ENCODE data around the gene TUBGCP6.

TUBGCP6 gene

DNA sequence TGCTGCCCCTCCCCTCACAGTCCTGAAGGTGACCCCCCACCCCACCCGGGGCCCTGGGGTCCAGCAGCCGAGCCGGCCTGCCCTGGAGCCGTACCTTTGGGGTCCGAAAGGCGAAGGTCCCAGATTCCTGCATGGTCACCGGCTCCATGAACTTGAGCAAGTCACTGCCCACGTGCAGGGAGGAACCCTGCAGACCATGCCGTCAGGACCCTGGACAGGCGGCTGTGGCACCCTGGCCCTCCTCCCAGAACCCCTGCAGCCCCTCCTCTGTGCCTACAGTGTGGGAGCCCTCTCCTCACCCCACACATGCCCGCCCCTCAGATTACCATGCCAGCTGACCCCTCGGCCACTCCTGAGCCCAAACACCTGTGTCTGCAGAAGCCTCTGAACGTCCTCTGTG is 39.7 kb upstream of the TUBGCP6 start:
- Mint-ChIP-seq H3K27ac (no peak overlapping the region), H3K36me3 (no peaks in the 10 kb centered on the region), H3K4me3 (no peak overlapping the region), H3K9me3 (no peaks in the 10 kb centered on the region), H3K4me1 (no peaks in the 10 kb centered on the region), H3K27me3 (peaks cover 2% of the 10 kb centered on the region)
- ATAC-seq (ENCODE audit: low read depth) (no peak), DNase-seq (ENCODE audit: low spot score in 2 of 2) (no peak)

DNA sequence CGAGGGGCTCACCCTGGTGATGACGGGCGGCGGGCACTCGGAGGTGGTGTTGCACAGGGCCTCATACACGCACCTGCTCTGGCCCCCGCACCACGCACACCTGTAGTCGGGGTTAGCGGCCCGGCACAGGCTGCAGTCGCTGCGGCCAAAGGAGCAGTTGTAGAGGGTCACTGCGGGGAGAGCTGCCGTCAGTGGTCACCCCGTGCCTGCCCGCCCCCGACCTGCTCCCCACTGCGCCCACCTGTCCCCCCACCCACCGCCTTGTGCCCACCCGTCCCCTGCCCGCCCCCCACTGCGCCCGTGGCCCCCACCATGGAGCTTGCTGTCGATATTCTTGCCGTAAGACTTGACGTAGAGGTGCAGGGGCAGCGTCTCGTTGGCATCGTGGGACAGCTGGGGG is 39.0 kb upstream of the TUBGCP6 start:
- no peaks in the 10 kb centered on the region for H3K4me1 Mint-ChIP-seq
- H3K27ac Mint-ChIP-seq, result no peak overlapping the region
- peaks cover 2% of the 10 kb centered on the region for H3K27me3 Mint-ChIP-seq
- H3K36me3 Mint-ChIP-seq, result no peaks in the 10 kb centered on the region
- no peak for DNase-seq (ENCODE audit: low spot score in 2 of 2)
- no peak overlapping the region for H3K4me3 Mint-ChIP-seq
- H3K9me3 Mint-ChIP-seq, result no peaks in the 10 kb centered on the region
- no peak for ATAC-seq (ENCODE audit: low read depth)

DNA sequence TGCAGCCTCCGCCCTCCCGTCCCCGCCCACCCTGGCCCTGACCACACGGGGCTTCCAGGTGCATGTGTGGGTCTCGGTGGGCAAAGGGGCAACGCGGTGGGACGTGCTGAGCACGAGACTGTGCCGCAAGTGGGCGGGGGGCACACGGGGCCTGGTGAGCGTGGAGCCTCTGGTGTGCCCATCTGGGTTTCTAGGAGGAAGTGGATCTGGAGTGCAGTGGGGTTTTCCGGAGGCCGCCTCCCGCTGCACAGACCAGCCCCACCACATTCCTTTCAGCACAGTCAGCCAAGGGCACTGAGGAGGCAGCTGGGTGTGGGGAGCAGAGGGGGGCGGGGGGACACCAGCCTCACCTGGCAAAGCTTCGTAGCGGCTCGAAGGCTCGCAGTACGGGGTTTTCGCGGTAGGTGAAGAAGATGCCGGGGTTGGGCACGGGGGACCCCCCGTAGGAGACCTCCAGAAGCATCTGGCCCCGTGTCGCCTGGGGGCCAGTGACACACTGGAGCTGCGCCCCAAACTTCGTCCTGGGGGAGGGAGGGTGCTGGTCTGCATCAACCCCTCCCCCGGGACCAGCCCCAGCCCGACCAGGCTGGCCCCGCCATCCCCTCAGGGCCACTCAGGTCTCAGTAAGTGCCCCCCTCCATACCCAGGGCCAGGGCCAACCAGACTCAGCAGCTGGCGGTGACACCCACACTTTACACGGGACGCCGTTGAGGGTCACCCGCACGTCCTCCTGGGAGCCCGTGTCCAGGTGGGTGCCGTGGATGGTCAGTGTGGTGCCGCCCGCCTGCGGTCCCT is 37.7 kb upstream of the TUBGCP6 start:
- ATAC-seq (ENCODE audit: low read depth), result peak; percentile 46
- Mint-ChIP-seq H3K4me3 (no peak overlapping the region), H3K27me3 (peaks cover 2% of the 10 kb centered on the region), H3K4me1 (no peaks in the 10 kb centered on the region), H3K36me3 (no peaks in the 10 kb centered on the region), H3K9me3 (no peaks in the 10 kb centered on the region), H3K27ac (no peak overlapping the region)
- no peak for DNase-seq (ENCODE audit: low spot score in 2 of 2)

DNA sequence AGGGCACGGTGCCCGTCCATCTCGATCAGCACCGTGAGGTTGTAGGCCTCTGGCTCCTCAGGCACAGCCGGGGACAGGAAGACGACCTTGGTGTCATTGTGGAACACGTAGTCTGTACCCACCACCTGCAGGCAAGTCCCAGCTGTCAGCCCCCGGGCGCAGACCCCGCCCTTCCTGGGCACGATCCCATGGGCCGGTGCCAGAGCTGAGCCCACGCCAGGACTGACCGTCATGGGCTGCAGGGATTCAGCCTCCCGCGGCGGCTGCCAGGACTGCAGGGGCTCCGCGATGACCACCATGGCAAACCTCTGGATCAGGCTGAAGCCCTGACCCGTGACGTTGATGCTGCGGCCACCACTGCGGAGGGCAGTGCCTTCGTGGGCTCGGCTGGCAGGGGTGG is 37.1 kb upstream of the TUBGCP6 start:
- no peaks in the 10 kb centered on the region for H3K4me1 Mint-ChIP-seq
- ATAC-seq (ENCODE audit: low read depth) (no peak), DNase-seq (ENCODE audit: low spot score in 2 of 2) (no peak)
- H3K27me3 Mint-ChIP-seq, result peaks cover 2% of the 10 kb centered on the region
- no peaks in the 10 kb centered on the region for H3K9me3 Mint-ChIP-seq
- H3K36me3 Mint-ChIP-seq, result no peaks in the 10 kb centered on the region
- H3K4me3 Mint-ChIP-seq, result no peak overlapping the region
- H3K27ac Mint-ChIP-seq, result no peak overlapping the region

DNA sequence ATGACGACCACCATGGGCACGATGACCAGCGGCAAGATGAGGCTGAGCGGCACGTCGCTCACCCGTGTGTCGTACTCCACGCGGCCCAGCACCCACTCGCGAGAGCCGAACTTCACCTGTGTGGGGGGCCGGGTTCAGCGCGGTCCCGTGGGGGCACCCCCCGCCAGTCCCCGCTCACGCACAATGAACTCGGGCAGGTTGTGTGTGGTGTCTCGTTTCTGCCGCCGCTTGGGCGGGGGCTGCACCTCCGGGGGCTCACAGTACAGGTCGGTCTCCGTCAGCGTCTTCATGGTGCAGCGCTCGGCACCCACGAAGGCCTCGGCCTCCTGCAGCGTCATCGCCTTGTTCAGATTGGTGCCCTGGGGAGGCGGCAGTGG is 36.5 kb upstream of the TUBGCP6 start:
- no peak for DNase-seq (ENCODE audit: low spot score in 2 of 2)
- no peaks in the 10 kb centered on the region for H3K36me3 Mint-ChIP-seq
- H3K9me3 Mint-ChIP-seq, result no peaks in the 10 kb centered on the region
- no peaks in the 10 kb centered on the region for H3K4me1 Mint-ChIP-seq
- peaks cover 2% of the 10 kb centered on the region for H3K27me3 Mint-ChIP-seq
- no peak overlapping the region for H3K27ac Mint-ChIP-seq
- no peak overlapping the region for H3K4me3 Mint-ChIP-seq
- no peak for ATAC-seq (ENCODE audit: low read depth)

DNA sequence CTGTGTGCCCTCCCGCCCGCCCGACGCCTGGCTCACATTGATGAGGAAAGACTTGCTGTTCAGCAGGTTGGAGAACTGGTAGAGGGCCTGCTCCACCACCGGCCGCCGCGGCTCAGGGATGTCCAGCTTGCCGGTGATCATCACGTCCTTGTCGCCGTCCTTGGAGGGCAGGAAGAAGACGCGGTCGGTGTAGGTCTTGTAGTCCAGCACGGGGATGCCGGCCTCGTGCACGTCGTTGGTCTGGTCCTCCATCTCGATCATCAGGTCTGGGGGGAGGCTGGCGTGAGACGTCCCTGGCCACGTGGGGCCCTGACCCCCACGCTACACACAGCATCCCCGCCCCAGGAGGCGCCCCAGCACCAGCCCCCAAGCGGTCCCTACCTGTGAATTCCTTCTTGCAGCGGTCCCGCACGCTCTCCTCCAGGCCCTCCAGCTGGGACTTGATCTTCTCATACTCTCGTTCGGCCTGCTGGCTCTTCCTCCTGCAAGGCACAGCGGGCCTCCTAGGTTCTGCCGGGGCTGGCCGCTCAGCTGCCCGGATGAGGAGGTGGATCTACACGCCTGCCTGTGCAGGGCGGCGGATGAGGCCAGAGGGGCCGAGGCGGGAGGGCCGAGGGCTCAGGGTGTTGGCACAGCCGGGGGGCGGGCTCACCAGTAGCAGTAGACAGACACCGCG is 36.0 kb upstream of the TUBGCP6 start:
- DNase-seq (ENCODE audit: low spot score in 2 of 2) (no peak), ATAC-seq (ENCODE audit: low read depth) (no peak)
- peaks cover 2% of the 10 kb centered on the region for H3K4me1 Mint-ChIP-seq
- peaks cover 2% of the 10 kb centered on the region for H3K27me3 Mint-ChIP-seq
- no peak overlapping the region for H3K4me3 Mint-ChIP-seq
- no peaks in the 10 kb centered on the region for H3K36me3 Mint-ChIP-seq
- no peak overlapping the region for H3K27ac Mint-ChIP-seq
- H3K9me3 Mint-ChIP-seq, result no peaks in the 10 kb centered on the region

DNA sequence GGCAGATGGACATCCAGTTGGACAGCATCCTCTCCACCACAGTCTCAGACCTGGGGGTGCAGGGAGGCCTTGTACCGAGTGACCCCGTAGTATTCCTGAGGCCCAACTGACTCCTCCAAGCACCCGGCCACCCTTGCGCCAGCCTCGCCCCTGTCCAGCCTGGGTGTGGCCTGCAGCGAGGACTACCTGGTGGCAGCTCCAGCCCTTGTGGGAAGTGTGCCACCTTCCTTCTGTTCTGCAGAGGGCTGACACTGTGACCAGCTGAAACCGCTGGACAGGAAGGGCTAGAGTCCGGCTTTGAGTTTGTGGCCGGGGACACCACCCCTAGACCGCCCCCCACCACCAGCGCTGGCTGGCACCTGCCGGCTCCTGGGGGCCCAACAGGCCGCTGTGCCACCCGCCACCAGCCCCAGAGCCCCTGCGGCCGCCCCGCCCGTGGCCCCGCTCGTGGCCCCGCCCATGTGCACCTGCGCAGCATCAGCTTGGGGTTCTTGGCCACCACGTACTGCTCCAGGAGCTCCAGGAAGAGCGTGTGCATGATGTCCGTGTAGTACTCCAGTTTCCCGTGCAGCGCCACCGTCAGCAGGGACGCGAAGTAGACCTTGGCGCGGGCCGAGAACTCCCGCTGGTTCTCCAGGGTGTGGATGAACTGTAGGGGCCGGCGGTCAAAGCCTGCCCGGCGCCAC is 35.3 kb upstream of the TUBGCP6 start:
- no peak for DNase-seq (ENCODE audit: low spot score in 2 of 2)
- no peaks in the 10 kb centered on the region for H3K36me3 Mint-ChIP-seq

DNA sequence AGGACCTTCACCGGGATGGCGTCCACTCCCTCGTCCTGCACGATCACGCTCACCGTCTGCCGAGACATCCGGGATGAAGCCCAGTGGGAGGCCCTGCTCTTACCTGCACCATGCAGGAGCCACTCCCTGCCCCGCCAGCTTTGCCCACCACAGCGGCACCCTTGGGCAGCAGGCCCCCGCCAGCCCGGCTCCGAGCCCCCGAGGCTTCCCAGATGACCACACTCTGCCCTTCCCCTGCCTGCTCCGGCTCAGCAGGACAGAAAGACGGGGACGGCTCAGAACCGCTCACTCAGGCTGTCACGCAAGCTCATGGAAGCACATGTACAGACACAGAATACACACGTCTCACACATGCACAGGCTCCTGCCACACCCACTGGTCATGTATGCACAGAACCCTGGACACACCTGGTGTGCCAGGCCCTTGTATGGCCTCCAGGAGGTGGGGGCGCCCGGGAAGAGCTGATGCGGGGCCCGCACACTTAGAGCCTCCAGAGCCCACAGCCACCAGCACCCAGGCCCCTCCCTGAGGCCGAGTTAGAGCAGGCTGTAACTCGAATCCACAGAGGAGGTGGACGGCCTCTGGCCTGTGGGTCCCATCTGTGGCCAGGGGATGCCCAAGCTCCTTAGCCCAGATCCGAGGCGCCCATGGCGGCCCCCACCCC is 34.3 kb upstream of the TUBGCP6 start:
- H3K27me3 Mint-ChIP-seq, result no peaks in the 10 kb centered on the region
- no peak overlapping the region for H3K27ac Mint-ChIP-seq
- ATAC-seq (ENCODE audit: low read depth) (no peak), DNase-seq (ENCODE audit: low spot score in 2 of 2) (no peak)
- H3K36me3 Mint-ChIP-seq, result no peaks in the 10 kb centered on the region
- H3K4me1 Mint-ChIP-seq, result peaks cover 6% of the 10 kb centered on the region
- H3K9me3 Mint-ChIP-seq, result no peaks in the 10 kb centered on the region
- H3K4me3 Mint-ChIP-seq, result no peak overlapping the region

More for the DNA sequence above, 35.3 kb upstream of the TUBGCP6 start:
- no peaks in the 10 kb centered on the region for H3K9me3 Mint-ChIP-seq
- peaks cover 3% of the 10 kb centered on the region for H3K4me1 Mint-ChIP-seq
- H3K27ac Mint-ChIP-seq, result no peak overlapping the region
- no peak overlapping the region for H3K4me3 Mint-ChIP-seq
- H3K27me3 Mint-ChIP-seq, result no peaks in the 10 kb centered on the region
- ATAC-seq (ENCODE audit: low read depth), result no peak

DNA sequence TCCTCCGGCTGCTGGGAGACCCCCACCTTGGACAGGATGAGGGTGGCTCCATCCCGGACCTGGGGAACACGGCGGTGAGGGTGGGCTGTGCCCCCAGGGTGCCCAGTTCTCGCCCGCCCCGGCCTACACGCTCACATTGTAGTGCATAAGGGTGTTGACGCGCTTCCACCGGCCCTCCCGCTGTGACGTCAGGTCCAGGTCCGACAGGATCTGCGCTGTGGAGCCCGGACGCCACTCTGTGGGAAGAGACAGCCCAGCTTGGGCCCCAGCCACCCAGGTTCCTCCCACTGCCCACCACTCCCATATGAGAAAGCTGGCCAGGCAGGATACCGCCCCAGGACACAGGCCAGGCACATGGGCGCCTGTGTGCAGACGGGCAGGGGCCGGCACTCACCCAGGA is 33.6 kb upstream of the TUBGCP6 start:
- no peaks in the 10 kb centered on the region for H3K9me3 Mint-ChIP-seq

DNA sequence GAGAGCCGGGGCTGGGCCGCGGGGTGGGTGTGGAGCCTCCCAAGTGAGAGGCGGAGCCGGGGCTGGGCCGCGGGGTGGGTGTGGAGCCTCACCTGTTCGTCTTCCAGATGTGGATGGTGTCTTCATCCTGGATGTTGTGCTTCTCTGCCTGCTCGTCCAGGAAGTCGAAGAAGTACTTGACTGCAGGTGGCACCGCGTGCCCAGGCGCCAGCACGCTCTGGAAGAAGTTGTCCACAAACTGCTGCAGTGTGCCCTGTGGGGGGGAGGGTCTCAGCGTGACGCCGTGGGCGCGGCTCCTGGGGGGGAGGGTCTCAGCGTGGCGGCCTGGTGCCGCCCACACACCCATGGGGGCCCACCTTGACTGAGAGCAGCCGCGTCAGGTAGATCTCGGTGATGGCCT is 32.9 kb upstream of the TUBGCP6 start:
- no peaks in the 10 kb centered on the region for H3K9me3 Mint-ChIP-seq
- H3K4me3 Mint-ChIP-seq, result no peak overlapping the region
- H3K36me3 Mint-ChIP-seq, result no peaks in the 10 kb centered on the region
- H3K27me3 Mint-ChIP-seq, result peaks cover under 1% of the 10 kb centered on the region
- H3K4me1 Mint-ChIP-seq, result peaks cover 9% of the 10 kb centered on the region
- DNase-seq (ENCODE audit: low spot score in 2 of 2), result no peak
- no peak for ATAC-seq (ENCODE audit: low read depth)
- no peak overlapping the region for H3K27ac Mint-ChIP-seq

More for the DNA sequence above, 33.6 kb upstream of the TUBGCP6 start:
- ATAC-seq (ENCODE audit: low read depth) (no peak), DNase-seq (ENCODE audit: low spot score in 2 of 2) (no peak)
- H3K27me3 Mint-ChIP-seq, result no peaks in the 10 kb centered on the region
- H3K4me3 Mint-ChIP-seq, result no peak overlapping the region
- no peaks in the 10 kb centered on the region for H3K36me3 Mint-ChIP-seq
- peaks cover 9% of the 10 kb centered on the region for H3K4me1 Mint-ChIP-seq
- no peak overlapping the region for H3K27ac Mint-ChIP-seq

DNA sequence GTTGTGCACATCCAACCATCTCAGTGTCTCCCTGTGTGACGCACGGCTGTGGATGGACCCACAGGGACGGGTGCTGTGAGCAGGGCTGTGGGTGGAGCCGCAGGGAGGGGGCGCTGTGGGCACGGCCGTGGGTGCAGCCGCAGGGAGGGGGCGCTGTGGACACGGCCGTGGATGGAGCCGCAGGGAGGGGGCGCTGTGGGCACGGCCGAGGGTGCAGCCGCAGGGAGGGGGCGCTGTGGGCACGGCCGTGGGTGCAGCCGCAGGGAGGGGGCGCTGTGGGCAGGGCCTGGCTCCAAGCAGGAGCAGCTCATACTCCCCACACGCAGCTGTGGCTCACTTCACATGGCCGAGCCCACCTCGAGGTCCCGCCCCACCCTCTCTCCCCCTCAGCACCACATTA is 31.3 kb upstream of the TUBGCP6 start:
- Mint-ChIP-seq H3K9me3 (no peaks in the 10 kb centered on the region), H3K27ac (no peak overlapping the region), H3K4me1 (peaks cover 9% of the 10 kb centered on the region), H3K27me3 (peaks cover 2% of the 10 kb centered on the region), H3K36me3 (no peaks in the 10 kb centered on the region), H3K4me3 (no peak overlapping the region)
- DNase-seq (ENCODE audit: low spot score in 2 of 2) (peak; percentile 30 to 79), ATAC-seq (ENCODE audit: low read depth) (peak; percentile 74)

DNA sequence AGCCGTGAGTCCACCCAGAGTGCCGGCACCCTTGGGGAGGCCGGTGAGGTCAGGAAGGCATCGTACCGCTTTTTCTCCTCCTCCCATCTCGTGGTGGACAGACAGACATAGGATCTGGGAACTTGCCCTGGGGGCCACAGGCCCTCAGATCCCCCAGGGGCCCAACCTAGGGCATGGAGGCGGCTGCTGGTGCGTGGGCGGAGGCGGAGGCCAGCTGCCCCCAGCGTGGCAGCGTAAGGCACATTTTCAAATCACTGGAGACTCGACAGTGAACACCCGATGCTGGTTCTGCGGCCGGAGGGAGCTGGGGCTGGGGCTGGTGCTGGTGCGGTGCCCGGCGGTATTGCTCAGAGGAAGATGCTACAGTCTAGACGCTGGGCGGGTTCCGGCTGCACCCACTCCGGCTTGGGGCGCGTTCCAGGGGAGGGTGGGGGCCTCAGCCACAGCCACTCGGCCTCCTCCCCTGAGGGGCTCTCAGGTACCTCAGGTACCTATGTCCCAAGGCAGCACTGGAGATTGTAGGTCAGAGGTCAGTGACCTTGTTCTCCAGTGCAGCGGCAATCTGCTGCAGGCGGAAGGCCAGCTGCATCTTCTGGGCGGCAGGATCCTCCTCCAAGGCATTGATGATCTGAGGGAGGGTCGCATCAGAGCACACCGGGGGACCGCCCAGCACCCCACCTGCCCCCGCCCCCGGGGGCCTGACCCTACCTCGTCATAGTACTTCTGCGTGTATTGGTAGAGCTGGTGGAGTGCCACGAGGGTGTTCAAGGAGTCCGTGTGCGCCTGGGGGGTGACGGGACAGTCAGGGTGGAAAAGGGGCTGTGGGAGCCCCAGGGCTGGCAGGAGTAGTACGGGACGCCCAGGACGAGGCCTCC is 30.6 kb upstream of the TUBGCP6 start:
- peaks cover 2% of the 10 kb centered on the region for H3K27me3 Mint-ChIP-seq
- H3K4me3 Mint-ChIP-seq, result no peak overlapping the region
- peaks cover 12% of the 10 kb centered on the region for H3K4me1 Mint-ChIP-seq

DNA sequence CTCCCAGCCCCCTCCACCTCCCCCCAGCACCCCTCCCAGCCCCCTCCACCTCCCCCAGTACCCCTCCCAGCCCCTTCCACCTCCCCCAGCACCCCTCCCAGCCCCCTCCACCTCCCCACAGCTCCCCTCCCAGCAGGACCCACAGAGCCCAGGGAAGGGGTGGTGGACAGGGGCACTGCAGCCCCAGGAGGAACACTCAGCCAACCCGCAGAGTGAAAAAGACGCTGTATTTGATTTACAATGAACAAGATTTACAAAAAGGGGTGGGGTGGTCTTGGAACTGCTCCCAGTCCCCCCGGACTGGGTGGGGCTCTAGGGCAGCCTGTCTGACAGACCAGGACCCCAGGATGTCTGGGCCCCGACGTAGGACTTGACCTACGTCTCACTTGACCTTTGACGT is 29.9 kb upstream of the TUBGCP6 start:
- Mint-ChIP-seq H3K27me3 (peaks cover 2% of the 10 kb centered on the region), H3K4me3 (no peak overlapping the region), H3K4me1 (peaks cover 12% of the 10 kb centered on the region), H3K27ac (no peak overlapping the region), H3K36me3 (no peaks in the 10 kb centered on the region), H3K9me3 (no peaks in the 10 kb centered on the region)
- ATAC-seq (ENCODE audit: low read depth), result no peak
- DNase-seq (ENCODE audit: low spot score in 2 of 2), result no peak

More for the DNA sequence above, 30.6 kb upstream of the TUBGCP6 start:
- ATAC-seq (ENCODE audit: low read depth) (no peak), DNase-seq (ENCODE audit: low spot score in 2 of 2) (no peak)
- H3K36me3 Mint-ChIP-seq, result no peaks in the 10 kb centered on the region
- H3K27ac Mint-ChIP-seq, result no peak overlapping the region
- no peaks in the 10 kb centered on the region for H3K9me3 Mint-ChIP-seq
